ENCODE measurements around the gene TRPM4. TPM values are rescaled to one million over a fixed set of nuclear protein-coding genes. Genes with fewer than 3 reads are reported as not detected.
"Not testable (repeated sequence)": the region's sequence is repeated elsewhere in the genome, so short reads cannot be mapped to it uniquely, and the experiment has no call there.

The TRPM4 gene
- total and polyA plus RNA-seq, 2 experiments from 2014 or later, result 74.2 to 106 TPM

GRCh38 chr19:49167857-49168409, 10.3 kb downstream of the TRPM4 start:
- Histone ChIP-seq H3K4me3 (no peak overlapping the region), H3K36me3 (peaks cover 22% of the 10 kb centered on the region), H3K27me3 (no peaks in the 10 kb centered on the region), H3K4me1 (ENCODE audit: low read depth) (peaks cover 16% of the 10 kb centered on the region), H3K9me3 (ENCODE audit: low read depth) (no peaks in the 10 kb centered on the region), H3K27ac (no peak overlapping the region)
- TF ChIP-seq, protein P1, sequence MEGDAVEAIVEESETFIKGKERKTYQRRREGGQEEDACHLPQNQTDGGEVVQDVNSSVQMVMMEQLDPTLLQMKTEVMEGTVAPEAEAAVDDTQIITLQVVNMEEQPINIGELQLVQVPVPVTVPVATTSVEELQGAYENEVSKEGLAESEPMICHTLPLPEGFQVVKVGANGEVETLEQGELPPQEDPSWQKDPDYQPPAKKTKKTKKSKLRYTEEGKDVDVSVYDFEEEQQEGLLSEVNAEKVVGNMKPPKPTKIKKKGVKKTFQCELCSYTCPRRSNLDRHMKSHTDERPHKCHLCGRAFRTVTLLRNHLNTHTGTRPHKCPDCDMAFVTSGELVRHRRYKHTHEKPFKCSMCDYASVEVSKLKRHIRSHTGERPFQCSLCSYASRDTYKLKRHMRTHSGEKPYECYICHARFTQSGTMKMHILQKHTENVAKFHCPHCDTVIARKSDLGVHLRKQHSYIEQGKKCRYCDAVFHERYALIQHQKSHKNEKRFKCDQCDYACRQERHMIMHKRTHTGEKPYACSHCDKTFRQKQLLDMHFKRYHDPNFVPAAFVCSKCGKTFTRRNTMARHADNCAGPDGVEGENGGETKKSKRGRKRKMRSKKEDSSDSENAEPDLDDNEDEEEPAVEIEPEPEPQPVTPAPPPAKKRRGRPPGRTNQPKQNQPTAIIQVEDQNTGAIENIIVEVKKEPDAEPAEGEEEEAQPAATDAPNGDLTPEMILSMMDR (IDR thresholded peaks at IDR 0.05; ENCODE audit: low read depth, low read length), result no peak
- no peak for DNase-seq (ENCODE audit: low read depth in 1 of 2, low spot score in 1 of 2)

- TF ChIP-seq, protein P1 (IDR thresholded peaks at IDR 0.05; ENCODE audit: low read depth, low read length), result no peak
- peaks cover 27% of the 10 kb centered on the region for H3K36me3 ChIP-seq
- no peaks in the 10 kb centered on the region for H3K27me3 ChIP-seq
- no peak overlapping the region for H3K4me3 ChIP-seq
- H3K4me1 ChIP-seq (ENCODE audit: low read depth), result peaks cover 16% of the 10 kb centered on the region
- H3K9me3 ChIP-seq (ENCODE audit: low read depth), result no peaks in the 10 kb centered on the region
- DNase-seq (ENCODE audit: low read depth in 1 of 2, low spot score in 1 of 2), result no peak
- H3K27ac ChIP-seq, result no peak overlapping the region
Observed at GRCh38 chr19:49168421-49168820, 10.8 kb downstream of the TRPM4 start.

- Histone ChIP-seq H3K9me3 (ENCODE audit: low read depth) (no peaks in the 10 kb centered on the region), H3K27me3 (no peaks in the 10 kb centered on the region), H3K4me1 (ENCODE audit: low read depth) (no peaks in the 10 kb centered on the region), H3K27ac (no peak overlapping the region), H3K4me3 (no peak overlapping the region), H3K36me3 (peaks cover 30% of the 10 kb centered on the region)
- DNase-seq (ENCODE audit: low read depth in 1 of 2, low spot score in 1 of 2), result no peak
- TF ChIP-seq, protein P1 (IDR thresholded peaks at IDR 0.05; ENCODE audit: low read depth, low read length), result no peak
Observed at GRCh38 chr19:49173198-49173597, 15.6 kb downstream of the TRPM4 start.

GRCh38 chr19:49180659-49181058, 23.1 kb downstream of the TRPM4 start:
- peaks cover 18% of the 10 kb centered on the region for H3K36me3 ChIP-seq

GRCh38 chr19:49182010-49182847, 24.6 kb downstream of the TRPM4 start:
- H3K27me3 ChIP-seq; H3K27ac ChIP-seq; H3K4me3 ChIP-seq; H3K4me1 ChIP-seq (ENCODE audit: low read depth); H3K9me3 ChIP-seq (ENCODE audit: low read depth); DNase-seq (ENCODE audit: low read depth in 1 of 2, low spot score in 1 of 2): not testable (repeated sequence)
- H3K36me3 ChIP-seq, result peaks cover 23% of the 10 kb centered on the region

More at GRCh38 chr19:49180659-49181058, 23.1 kb downstream of the TRPM4 start:
- Histone ChIP-seq H3K4me1 (ENCODE audit: low read depth) (no peaks in the 10 kb centered on the region), H3K27ac (no peak overlapping the region), H3K4me3 (no peak overlapping the region), H3K27me3 (no peaks in the 10 kb centered on the region), H3K9me3 (ENCODE audit: low read depth) (no peaks in the 10 kb centered on the region)
- DNase-seq (ENCODE audit: low read depth in 1 of 2, low spot score in 1 of 2), result no peak
- TF ChIP-seq, protein P1 (IDR thresholded peaks at IDR 0.05; ENCODE audit: low read depth, low read length), result no peak

GRCh38 chr19:49182848-49183375, 25.3 kb downstream of the TRPM4 start:
- Histone ChIP-seq H3K4me1 (ENCODE audit: low read depth) (no peaks in the 10 kb centered on the region), H3K27me3 (no peaks in the 10 kb centered on the region), H3K4me3 (no peak overlapping the region), H3K9me3 (ENCODE audit: low read depth) (no peaks in the 10 kb centered on the region), H3K27ac (no peak overlapping the region), H3K36me3 (peaks cover 26% of the 10 kb centered on the region)
- TF ChIP-seq, protein P1 (IDR thresholded peaks at IDR 0.05; ENCODE audit: low read depth, low read length), result no peak
- no peak for DNase-seq (ENCODE audit: low read depth in 1 of 2, low spot score in 1 of 2)
